ENCODE data around the gene PDE6A.

- TF ChIP-seq CTCF (IDR thresholded peaks at IDR 0.05; ENCODE audit: low read depth, low read length) (peak; percentile 29), POLR2A (IDR thresholded peaks at IDR 0.05; ENCODE audit: extremely low read depth, insufficient read length) (no peak)
These were observed 114.6 kb downstream of the PDE6A start for GRCh38 chr5:149829954-149830353.

All from NB4 (cell line).